H1 (cell line): Measurements from ENCODE around the gene TMC3. TPM values are rescaled to one million over a fixed set of nuclear protein-coding genes. Genes with fewer than 3 reads are reported as not detected.

ENCODE experiments used
- CHD2 ChIP-seq: IDR thresholded peaks from 2 replicates; pipeline ENCODE4 v1.6.1; 2012; ENCODE audit warnings: low read length, improper control_type of control experiment
- GABPA ChIP-seq: IDR thresholded peaks from 2 replicates; pipeline ENCODE4 v1.6.1; 2011; ENCODE audit warnings: mild to moderate bottlenecking, low read length, moderate library complexity, borderline replicate concordance; ENCODE audit not compliant: insufficient read depth
- HDAC6 ChIP-seq: IDR thresholded peaks from one replicate; pipeline ENCODE4 v1.7.1; 2012; ENCODE audit warnings: low read depth, mild to moderate bottlenecking, inconsistent platforms, low read length, moderate library complexity
- JUN ChIP-seq: IDR thresholded peaks from 2 replicates; pipeline ENCODE4 v1.6.1; 2011; ENCODE audit warnings: low read depth, mild to moderate bottlenecking, improper control_type of control experiment, low read length
- KDM5A ChIP-seq: fragments of 200-600 bp; IDR thresholded peaks from 2 replicates; pipeline ENCODE4 v1.7.1; 2012; ENCODE audit warnings: mild to moderate bottlenecking, low read length, inconsistent platforms, mixed read lengths
- RXRA ChIP-seq: IDR thresholded peaks from 2 replicates; pipeline ENCODE4 v1.6.1; 2011; ENCODE audit warnings: low read depth, mild to moderate bottlenecking, low read length, moderate library complexity; ENCODE audit not compliant: insufficient read depth
- TAF1 ChIP-seq: IDR thresholded peaks from 2 replicates; pipeline ENCODE4 v1.6.1; 2011; ENCODE audit warnings: mild to moderate bottlenecking, low read depth, low read length
- polyA plus RNA-seq, 7 experiments: library from polyadenylated mRNA; depleted of rRNA in 3 of 7; stranded (reverse) in 5 of 7; unstranded in 2 of 7; fragments of >200 nt in 5 of 7; fragments of 200-250 nt in 2 of 7; gene quantifications; 1 replicate in 5 of 7; 2 replicates in 1 of 7; 4 replicates in 1 of 7; pipeline versions ENCODE4 v1.2.1 to v1.2.3, GENCODE V29; 2011 to 2013; ENCODE audit warnings: missing spikeins in 2 of 7, mixed read lengths in 2 of 7
- total RNA-seq: library from RNA; stranded (reverse); fragmentation: NEBNext Ultra II Directional; extraction: Animal tissue kit (Norgen Biotek cat#: 25700); gene quantifications from 2 replicates; pipeline ENCODE4 v1.2.1, GENCODE V29; 2021
- TF ChIP-seq, protein P1 (sequence below): fragments of 300-600 bp; sonication (generic); IDR thresholded peaks from 2 replicates; pipeline ENCODE4 v1.7.1; 2012; ENCODE audit warnings: low read length, moderate library complexity, mild to moderate bottlenecking, inconsistent platforms; ENCODE audit not compliant: insufficient replicate concordance

TMC3 gene
- total and polyA plus RNA-seq, 2 of the 8 experiments (the other 6 are each of a cell fraction or from before 2014, with no cell fraction given): not detected

DNA sequence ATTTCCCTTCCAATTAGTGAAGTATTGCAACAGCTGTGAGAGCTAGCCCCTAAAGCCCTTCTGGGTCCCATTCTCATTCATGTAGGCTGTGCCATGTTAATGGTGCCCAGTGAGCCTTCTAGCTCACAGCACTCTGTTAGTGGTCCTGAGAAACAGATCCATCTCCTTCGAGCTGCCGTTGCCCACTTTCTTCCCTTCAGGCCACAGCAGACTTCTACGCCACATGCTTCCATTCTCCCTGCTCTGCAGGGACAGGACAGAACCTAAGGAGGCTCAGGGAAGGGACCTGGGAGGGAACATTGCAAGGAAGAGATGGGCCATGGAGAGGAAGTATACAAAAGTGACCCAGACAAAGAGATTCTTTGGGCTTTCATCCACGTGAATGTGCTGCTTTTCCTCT lies 38.4 kb downstream of the TMC3 start (continued):
- TF ChIP-seq, protein P1, sequence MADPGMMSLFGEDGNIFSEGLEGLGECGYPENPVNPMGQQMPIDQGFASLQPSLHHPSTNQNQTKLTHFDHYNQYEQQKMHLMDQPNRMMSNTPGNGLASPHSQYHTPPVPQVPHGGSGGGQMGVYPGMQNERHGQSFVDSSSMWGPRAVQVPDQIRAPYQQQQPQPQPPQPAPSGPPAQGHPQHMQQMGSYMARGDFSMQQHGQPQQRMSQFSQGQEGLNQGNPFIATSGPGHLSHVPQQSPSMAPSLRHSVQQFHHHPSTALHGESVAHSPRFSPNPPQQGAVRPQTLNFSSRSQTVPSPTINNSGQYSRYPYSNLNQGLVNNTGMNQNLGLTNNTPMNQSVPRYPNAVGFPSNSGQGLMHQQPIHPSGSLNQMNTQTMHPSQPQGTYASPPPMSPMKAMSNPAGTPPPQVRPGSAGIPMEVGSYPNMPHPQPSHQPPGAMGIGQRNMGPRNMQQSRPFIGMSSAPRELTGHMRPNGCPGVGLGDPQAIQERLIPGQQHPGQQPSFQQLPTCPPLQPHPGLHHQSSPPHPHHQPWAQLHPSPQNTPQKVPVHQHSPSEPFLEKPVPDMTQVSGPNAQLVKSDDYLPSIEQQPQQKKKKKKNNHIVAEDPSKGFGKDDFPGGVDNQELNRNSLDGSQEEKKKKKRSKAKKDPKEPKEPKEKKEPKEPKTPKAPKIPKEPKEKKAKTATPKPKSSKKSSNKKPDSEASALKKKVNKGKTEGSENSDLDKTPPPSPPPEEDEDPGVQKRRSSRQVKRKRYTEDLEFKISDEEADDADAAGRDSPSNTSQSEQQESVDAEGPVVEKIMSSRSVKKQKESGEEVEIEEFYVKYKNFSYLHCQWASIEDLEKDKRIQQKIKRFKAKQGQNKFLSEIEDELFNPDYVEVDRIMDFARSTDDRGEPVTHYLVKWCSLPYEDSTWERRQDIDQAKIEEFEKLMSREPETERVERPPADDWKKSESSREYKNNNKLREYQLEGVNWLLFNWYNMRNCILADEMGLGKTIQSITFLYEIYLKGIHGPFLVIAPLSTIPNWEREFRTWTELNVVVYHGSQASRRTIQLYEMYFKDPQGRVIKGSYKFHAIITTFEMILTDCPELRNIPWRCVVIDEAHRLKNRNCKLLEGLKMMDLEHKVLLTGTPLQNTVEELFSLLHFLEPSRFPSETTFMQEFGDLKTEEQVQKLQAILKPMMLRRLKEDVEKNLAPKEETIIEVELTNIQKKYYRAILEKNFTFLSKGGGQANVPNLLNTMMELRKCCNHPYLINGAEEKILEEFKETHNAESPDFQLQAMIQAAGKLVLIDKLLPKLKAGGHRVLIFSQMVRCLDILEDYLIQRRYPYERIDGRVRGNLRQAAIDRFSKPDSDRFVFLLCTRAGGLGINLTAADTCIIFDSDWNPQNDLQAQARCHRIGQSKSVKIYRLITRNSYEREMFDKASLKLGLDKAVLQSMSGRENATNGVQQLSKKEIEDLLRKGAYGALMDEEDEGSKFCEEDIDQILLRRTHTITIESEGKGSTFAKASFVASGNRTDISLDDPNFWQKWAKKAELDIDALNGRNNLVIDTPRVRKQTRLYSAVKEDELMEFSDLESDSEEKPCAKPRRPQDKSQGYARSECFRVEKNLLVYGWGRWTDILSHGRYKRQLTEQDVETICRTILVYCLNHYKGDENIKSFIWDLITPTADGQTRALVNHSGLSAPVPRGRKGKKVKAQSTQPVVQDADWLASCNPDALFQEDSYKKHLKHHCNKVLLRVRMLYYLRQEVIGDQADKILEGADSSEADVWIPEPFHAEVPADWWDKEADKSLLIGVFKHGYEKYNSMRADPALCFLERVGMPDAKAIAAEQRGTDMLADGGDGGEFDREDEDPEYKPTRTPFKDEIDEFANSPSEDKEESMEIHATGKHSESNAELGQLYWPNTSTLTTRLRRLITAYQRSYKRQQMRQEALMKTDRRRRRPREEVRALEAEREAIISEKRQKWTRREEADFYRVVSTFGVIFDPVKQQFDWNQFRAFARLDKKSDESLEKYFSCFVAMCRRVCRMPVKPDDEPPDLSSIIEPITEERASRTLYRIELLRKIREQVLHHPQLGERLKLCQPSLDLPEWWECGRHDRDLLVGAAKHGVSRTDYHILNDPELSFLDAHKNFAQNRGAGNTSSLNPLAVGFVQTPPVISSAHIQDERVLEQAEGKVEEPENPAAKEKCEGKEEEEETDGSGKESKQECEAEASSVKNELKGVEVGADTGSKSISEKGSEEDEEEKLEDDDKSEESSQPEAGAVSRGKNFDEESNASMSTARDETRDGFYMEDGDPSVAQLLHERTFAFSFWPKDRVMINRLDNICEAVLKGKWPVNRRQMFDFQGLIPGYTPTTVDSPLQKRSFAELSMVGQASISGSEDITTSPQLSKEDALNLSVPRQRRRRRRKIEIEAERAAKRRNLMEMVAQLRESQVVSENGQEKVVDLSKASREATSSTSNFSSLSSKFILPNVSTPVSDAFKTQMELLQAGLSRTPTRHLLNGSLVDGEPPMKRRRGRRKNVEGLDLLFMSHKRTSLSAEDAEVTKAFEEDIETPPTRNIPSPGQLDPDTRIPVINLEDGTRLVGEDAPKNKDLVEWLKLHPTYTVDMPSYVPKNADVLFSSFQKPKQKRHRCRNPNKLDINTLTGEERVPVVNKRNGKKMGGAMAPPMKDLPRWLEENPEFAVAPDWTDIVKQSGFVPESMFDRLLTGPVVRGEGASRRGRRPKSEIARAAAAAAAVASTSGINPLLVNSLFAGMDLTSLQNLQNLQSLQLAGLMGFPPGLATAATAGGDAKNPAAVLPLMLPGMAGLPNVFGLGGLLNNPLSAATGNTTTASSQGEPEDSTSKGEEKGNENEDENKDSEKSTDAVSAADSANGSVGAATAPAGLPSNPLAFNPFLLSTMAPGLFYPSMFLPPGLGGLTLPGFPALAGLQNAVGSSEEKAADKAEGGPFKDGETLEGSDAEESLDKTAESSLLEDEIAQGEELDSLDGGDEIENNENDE: no peak
- TF ChIP-seq KDM5A (no peak), HDAC6 (no peak), RXRA (no peak), JUN (no peak), TAF1 (no peak), CHD2 (no peak), GABPA (no peak)
